ENCODE measurements around the gene FNDC11. TPM values are rescaled to one million over a fixed set of nuclear protein-coding genes. Genes with fewer than 3 reads are reported as not detected.

FNDC11 gene
- total and polyA plus RNA-seq, 2 of the 13 experiments (the other 11 are each of a cell fraction or from before 2014, with no cell fraction given), result 0.07 TPM; not detected in 1

- TF ChIP-seq ATF2 (CRISPR knock-in tag; IDR thresholded peaks at IDR 0.05), result no peak
- TF ChIP-seq ZNF670 (CRISPR knock-in tag; IDR thresholded peaks at IDR 0.05; ENCODE audit: borderline replicate concordance), result peak; percentile 81; the same call in 1 of the 2 replicates
- TF ChIP-seq NFE2 (CRISPR knock-in tag; IDR thresholded peaks at IDR 0.05), result no peak
- TF ChIP-seq ZNF124 (CRISPR knock-in tag; IDR thresholded peaks at IDR 0.05), result no peak
- no peak for TF ChIP-seq REST (IDR thresholded peaks at IDR 0.05; ENCODE audit: borderline replicate concordance in 1 of 2, low read depth in 1 of 2, low read length in 2 of 2)
- TF ChIP-seq SNRNP70 (IDR thresholded peaks at IDR 0.05; ENCODE audit: low read depth, low read length), result no peak
- 0 out of 2 replicates have a peak, but pooled peaks have one; percentile 40 for TF ChIP-seq ZNF788 (CRISPR knock-in tag; IDR thresholded peaks at IDR 0.05; ENCODE audit: borderline replicate concordance)
- peak; percentile 52; the same call in 1 of the 2 replicates for TF ChIP-seq ZBTB38 (CRISPR knock-in tag; IDR thresholded peaks at IDR 0.05)
- 0 out of 2 replicates have a peak, but pooled peaks have one; percentile 23 for TF ChIP-seq IRF2 (CRISPR knock-in tag; IDR thresholded peaks at IDR 0.05)
- no peak; the same call in 1 of the 2 replicates for TF ChIP-seq STAG1 (CRISPR knock-in tag; IDR thresholded peaks at IDR 0.05)
- 0 out of 2 replicates have a peak, but pooled peaks have one; percentile 40 for TF ChIP-seq TFDP1 (CRISPR knock-in tag; IDR thresholded peaks at IDR 0.05; ENCODE audit: borderline replicate concordance)
- 0 out of 2 replicates have a peak, but pooled peaks have one; percentile 67 for TF ChIP-seq ZBTB43 (CRISPR knock-in tag; conservative IDR thresholded peaks at IDR 0.05)
- no peak for TF ChIP-seq TBP (CRISPR knock-in tag; IDR thresholded peaks at IDR 0.05)
- no peak for TF ChIP-seq SOX6 (IDR thresholded peaks at IDR 0.05)
- TF ChIP-seq SOX6 (CRISPR knock-in tag; IDR thresholded peaks at IDR 0.05), result peak; percentile 34; the same call in 1 of the 2 replicates
- TF ChIP-seq TSC22D2 (CRISPR knock-in tag; IDR thresholded peaks at IDR 0.05; ENCODE audit: borderline replicate concordance), result 0 out of 2 replicates have a peak, but pooled peaks have one; percentile 52
- no peak for TF ChIP-seq ZNF619 (CRISPR knock-in tag; IDR thresholded peaks at IDR 0.05)
- peak; percentile 76 for TF ChIP-seq SAP130 (CRISPR knock-in tag; IDR thresholded peaks at IDR 0.05; ENCODE audit: low read depth)
- no peak for TF ChIP-seq CENPBD1 (CRISPR knock-in tag; IDR thresholded peaks at IDR 0.05; ENCODE audit: borderline replicate concordance, low read depth)
- 0 out of 2 replicates have a peak, but pooled peaks have one; percentile 35 for TF ChIP-seq HHEX (CRISPR knock-in tag; IDR thresholded peaks at IDR 0.05)
- TF ChIP-seq ZNF331 (CRISPR knock-in tag; IDR thresholded peaks at IDR 0.05), result no peak
- TF ChIP-seq ZNF784 (CRISPR knock-in tag; IDR thresholded peaks at IDR 0.05; ENCODE audit: borderline replicate concordance), result no peak
These were observed 23.4 kb downstream of the FNDC11 start (continued) for GRCh38 chr20:63577317-63577894.

All from HepG2 (cell line).